HEK293 (cell line): ENCODE data around the gene LACTBL1.
A peak's percentile ranks its signal among the peaks of the same experiment; 100 is the strongest.

Experiments used
- CTCF ChIA-PET: fragments of 350-600 bp; formaldehyde crosslinking; extraction: SDS; loops from one replicate; lab custom pipeline; 2021; ENCODE audit warnings: antibody characterized with exemption; lab: Yijun Ruan, JAX
- POLR2A ChIA-PET: fragments of 300-600 bp; formaldehyde crosslinking; extraction: SDS; loops from one replicate; lab custom pipeline; 2020; ENCODE audit warnings: antibody characterized with exemption, inconsistent platforms; lab: Yijun Ruan, JAX
- H3K27ac ChIP-seq: fragments of 200-500 bp; sonication (Bioruptor generic); 2 replicates; pipeline ENCODE4 v1.5.1; 2014; ENCODE audit warnings: low read depth, low read length, control low read depth, inconsistent platforms; ENCODE audit errors: extremely low read depth
- H3K36me3 ChIP-seq, 2 experiments: fragments of 200-500 bp in 1 of 2; sonication (Bioruptor generic) in 1 of 2; 1 replicate in 1 of 2; 2 replicates in 1 of 2; pipeline ENCODE4 v1.5.1; 2014 to 2017; ENCODE audit warnings: inconsistent platforms in 2 of 2, low read length in 2 of 2; ENCODE audit not compliant: control insufficient read depth in 2 of 2, insufficient read depth in 1 of 2
- H3K4me1 ChIP-seq: fragments of 200-500 bp; sonication (Bioruptor generic); 2 replicates; pipeline ENCODE4 v1.5.1; 2014; ENCODE audit warnings: mild to moderate bottlenecking, low read length, inconsistent platforms; ENCODE audit not compliant: control insufficient read depth, insufficient read depth
- H3K4me3 ChIP-seq: 2 replicates; pipeline ENCODE4 v1.5.1; 2011; ENCODE audit warnings: low read depth, mild to moderate bottlenecking, control low read depth, low read length, moderate library complexity
- H3K9me3 ChIP-seq: fragments of 200-500 bp; sonication (Bioruptor generic); 2 replicates; pipeline ENCODE4 v1.5.1; 2014; ENCODE audit warnings: low read depth, low read length, inconsistent platforms; ENCODE audit not compliant: control insufficient read depth, insufficient read depth
- BCL11B ChIP-seq: fragments of 450-650 bp; formaldehyde crosslinking; IDR thresholded peaks from 2 replicates; pipeline ENCODE4 v1.5.1; 2016; ENCODE audit warnings: low read depth, missing biosample characterization, missing genetic modification characterization
- CTCF ChIP-seq: fragments of 450-650 bp; formaldehyde crosslinking; IDR thresholded peaks from 2 replicates; pipeline ENCODE4 v1.5.1; 2016; ENCODE audit warnings: missing biosample characterization, missing genetic modification characterization
- GLIS1 ChIP-seq: fragments of 450-650 bp; formaldehyde crosslinking; IDR thresholded peaks from 2 replicates; pipeline ENCODE4 v1.5.1; 2016; ENCODE audit warnings: missing biosample characterization, missing genetic modification characterization
- KLF7 ChIP-seq: fragments of 450-650 bp; formaldehyde crosslinking; IDR thresholded peaks from 2 replicates; pipeline ENCODE4 v1.5.1; 2016; ENCODE audit warnings: missing biosample characterization, missing genetic modification characterization, borderline replicate concordance
- SP2 ChIP-seq: fragments of 450-650 bp; formaldehyde crosslinking; IDR thresholded peaks from 2 replicates; pipeline ENCODE4 v1.5.1; 2016; ENCODE audit warnings: missing biosample characterization, missing genetic modification characterization
- TRIM28 ChIP-seq: IDR thresholded peaks from 2 replicates; pipeline ENCODE4 v1.6.1; 2011; ENCODE audit warnings: low read length, control low read depth, borderline replicate concordance
- WT1 ChIP-seq: fragments of 450-650 bp; formaldehyde crosslinking; IDR thresholded peaks from 2 replicates; pipeline ENCODE4 v1.5.1; 2016; ENCODE audit warnings: missing biosample characterization, missing genetic modification characterization
- YY2 ChIP-seq: fragments of 450-650 bp; formaldehyde crosslinking; IDR thresholded peaks from 2 replicates; pipeline ENCODE4 v1.5.1; 2016; ENCODE audit warnings: missing biosample characterization, missing genetic modification characterization
- ZBTB1 ChIP-seq: fragments of 450-650 bp; formaldehyde crosslinking; IDR thresholded peaks from 2 replicates; pipeline ENCODE4 v1.5.1; 2016; ENCODE audit warnings: missing biosample characterization, missing genetic modification characterization
- ZBTB10 ChIP-seq: fragments of 450-650 bp; formaldehyde crosslinking; IDR thresholded peaks from 2 replicates; pipeline ENCODE4 v1.5.1; 2016; ENCODE audit warnings: missing biosample characterization, missing genetic modification characterization
- ZBTB17 ChIP-seq: fragments of 450-650 bp; formaldehyde crosslinking; IDR thresholded peaks from 2 replicates; pipeline ENCODE4 v1.5.1; 2016; ENCODE audit warnings: missing biosample characterization, missing genetic modification characterization
- ZBTB20 ChIP-seq: fragments of 450-650 bp; formaldehyde crosslinking; IDR thresholded peaks from 2 replicates; pipeline ENCODE4 v1.5.1; 2016; ENCODE audit warnings: missing biosample characterization, missing genetic modification characterization
- ZBTB48 ChIP-seq: fragments of 450-650 bp; formaldehyde crosslinking; IDR thresholded peaks from 2 replicates; pipeline ENCODE4 v1.5.1; 2016; ENCODE audit warnings: missing biosample characterization, missing genetic modification characterization
- ZFHX2 ChIP-seq: fragments of 450-650 bp; formaldehyde crosslinking; conservative IDR thresholded peaks from 2 replicates; pipeline ENCODE4 v1.5.1; 2016; ENCODE audit warnings: missing biosample characterization, missing genetic modification characterization
- ZIC2 ChIP-seq: fragments of 450-650 bp; formaldehyde crosslinking; IDR thresholded peaks from 2 replicates; pipeline ENCODE4 v1.5.1; 2016; ENCODE audit warnings: missing biosample characterization, missing genetic modification characterization
- ZNF133 ChIP-seq: fragments of 450-650 bp; formaldehyde crosslinking; IDR thresholded peaks from 2 replicates; pipeline ENCODE4 v1.5.1; 2016; ENCODE audit warnings: missing biosample characterization, missing genetic modification characterization
- ZNF223 ChIP-seq: fragments of 450-650 bp; formaldehyde crosslinking; IDR thresholded peaks from 2 replicates; pipeline ENCODE4 v1.5.1; 2016; ENCODE audit warnings: missing biosample characterization, missing genetic modification characterization
- ZNF266 ChIP-seq: fragments of 450-650 bp; formaldehyde crosslinking; IDR thresholded peaks from 2 replicates; pipeline ENCODE4 v1.5.1; 2016; ENCODE audit warnings: missing biosample characterization, missing genetic modification characterization, low read depth
- ZNF341 ChIP-seq: fragments of 450-650 bp; formaldehyde crosslinking; IDR thresholded peaks from 2 replicates; pipeline ENCODE4; 2016; ENCODE audit warnings: low read depth, missing biosample characterization, missing genetic modification characterization
- ZNF354C ChIP-seq: fragments of 450-650 bp; formaldehyde crosslinking; IDR thresholded peaks from 2 replicates; pipeline ENCODE4 v1.5.1; 2016; ENCODE audit warnings: missing biosample characterization, missing genetic modification characterization, low read depth, borderline replicate concordance
- ZNF398 ChIP-seq: fragments of 450-650 bp; formaldehyde crosslinking; IDR thresholded peaks from 2 replicates; pipeline ENCODE4 v1.5.1; 2017; ENCODE audit warnings: missing biosample characterization, missing genetic modification characterization
- ZNF433 ChIP-seq: fragments of 450-650 bp; formaldehyde crosslinking; IDR thresholded peaks from 2 replicates; pipeline ENCODE4 v1.5.1; 2016; ENCODE audit warnings: missing biosample characterization, missing genetic modification characterization, low read depth
- ZNF48 ChIP-seq: fragments of 450-650 bp; formaldehyde crosslinking; IDR thresholded peaks from 2 replicates; pipeline ENCODE4 v1.5.1; 2016; ENCODE audit warnings: missing biosample characterization, missing genetic modification characterization
- ZNF514 ChIP-seq: fragments of 450-650 bp; formaldehyde crosslinking; IDR thresholded peaks from 2 replicates; pipeline ENCODE4 v1.5.1; 2016; ENCODE audit warnings: missing biosample characterization, missing genetic modification characterization
- ZNF529 ChIP-seq: fragments of 450-650 bp; formaldehyde crosslinking; IDR thresholded peaks from 2 replicates; pipeline ENCODE4 v1.5.1; 2017; ENCODE audit warnings: missing genetic modification characterization, missing biosample characterization; ENCODE audit not compliant: insufficient replicate concordance
- ZNF548 ChIP-seq: fragments of 450-650 bp; formaldehyde crosslinking; IDR thresholded peaks from 2 replicates; pipeline ENCODE4 v1.5.1; 2016; ENCODE audit warnings: missing biosample characterization, missing genetic modification characterization
- ZNF560 ChIP-seq: fragments of 450-650 bp; formaldehyde crosslinking; IDR thresholded peaks from 2 replicates; pipeline ENCODE4 v1.5.1; 2017; ENCODE audit warnings: missing biosample characterization, missing genetic modification characterization, borderline replicate concordance
- ZNF701 ChIP-seq: fragments of 450-650 bp; formaldehyde crosslinking; IDR thresholded peaks from 2 replicates; pipeline ENCODE4 v1.5.1; 2016; ENCODE audit warnings: missing biosample characterization, missing genetic modification characterization
- ZNF791 ChIP-seq: fragments of 450-650 bp; formaldehyde crosslinking; IDR thresholded peaks from 2 replicates; pipeline ENCODE4 v1.5.1; 2016; ENCODE audit warnings: missing biosample characterization, missing genetic modification characterization
- ZSCAN5A ChIP-seq: fragments of 450-650 bp; formaldehyde crosslinking; IDR thresholded peaks from 2 replicates; pipeline ENCODE4 v1.5.1; 2016; ENCODE audit warnings: missing biosample characterization, missing genetic modification characterization

The LACTBL1 gene

GRCh38 chr1:23018661-23019093, 46.0 kb upstream of the LACTBL1 start:
- H3K9me3 ChIP-seq: no peaks in the 10 kb centered on the region
- CTCF ChIA-PET: interaction anchor here (0.6 kb wide), 1 partner anchor 31 kb away, joined by 4 read pairs; no protein-coding TSS in a partner anchor
- H3K4me3 ChIP-seq: peak overlapping the region; percentile 45
- H3K4me1 ChIP-seq: no peaks in the 10 kb centered on the region
- peak overlapping the region; percentile 57; the same call in 1 of the 2 replicates for H3K27ac ChIP-seq
- TF ChIP-seq ZNF223 (no peak), ZNF548 (no peak), ZBTB1 (tag by site-specific recombination) (no peak), WT1 (tag by site-specific recombination) (no peak), ZNF560 (tag by site-specific recombination) (no peak), SP2 (no peak), BCL11B (tag by site-specific recombination) (no peak), ZNF341 (tag by site-specific recombination) (no peak), ZNF133 (tag by site-specific recombination) (no peak), ZNF398 (tag by site-specific recombination) (no peak), ZSCAN5A (no peak), ZNF48 (no peak), ZNF354C (tag by site-specific recombination) (no peak), YY2 (tag by site-specific recombination) (no peak), TRIM28 (no peak), ZFHX2 (tag by site-specific recombination) (no peak)
- TF ChIP-seq, all 188 proteins: peak for 0
- POLR2A ChIA-PET: interaction anchor here (0.6 to 1.7 kb wide), 6 partner anchors 11 to 178 kb away, joined by 3 to 4 read pairs (median 4); no protein-coding TSS in a partner anchor
- no peaks in the 10 kb centered on the region for H3K36me3 ChIP-seq

- Histone ChIP-seq H3K4me3 (no peak overlapping the region), H3K9me3 (no peaks in the 10 kb centered on the region), H3K27ac (no peak overlapping the region), H3K4me1 (no peaks in the 10 kb centered on the region), H3K36me3 (no peaks in the 10 kb centered on the region)
- TF ChIP-seq ZNF791 (tag by site-specific recombination) (no peak), ZNF514 (no peak), KLF7 (tag by site-specific recombination) (no peak), ZBTB10 (no peak), ZNF701 (tag by site-specific recombination) (no peak), GLIS1 (tag by site-specific recombination) (no peak), ZNF433 (tag by site-specific recombination) (no peak), ZNF266 (no peak), ZBTB48 (tag by site-specific recombination) (0 out of 2 replicates have a peak, but pooled peaks have one; percentile 19), CTCF (tag by site-specific recombination) (no peak), ZNF529 (tag by site-specific recombination) (no peak), ZBTB17 (tag by site-specific recombination) (no peak), ZBTB20 (tag by site-specific recombination) (no peak), ZIC2 (tag by site-specific recombination) (peak; percentile 71)
- CTCF ChIA-PET: interaction anchor here (0.9 to 1.0 kb wide), 2 partner anchors 50 to 122 kb away, joined by 3 read pairs; no protein-coding TSS in a partner anchor
- POLR2A ChIA-PET: no interaction called here
Observed at GRCh38 chr1:23013657-23014056, 41.0 kb upstream of the LACTBL1 start.
